Stimulated activated CD4-positive, alpha-beta T cell treated with anti-CD3 and anti-CD28 coated beads, TNF-alpha, amount 100 ng/mL, for 4 hours (primary cell): ENCODE results near the gene DYNC2I2.
"Not testable (repeated sequence)": the region's sequence is repeated elsewhere in the genome, so short reads cannot be mapped to it uniquely, and the experiment has no call there.

Experiments
- DNase-seq, 3 experiments: peaks; one replicate each; pipeline ENCODE4 v3.0.0-alpha.2; 2020; ENCODE audit warnings: low read depth in 3 of 3

The DYNC2I2 gene

DNA sequence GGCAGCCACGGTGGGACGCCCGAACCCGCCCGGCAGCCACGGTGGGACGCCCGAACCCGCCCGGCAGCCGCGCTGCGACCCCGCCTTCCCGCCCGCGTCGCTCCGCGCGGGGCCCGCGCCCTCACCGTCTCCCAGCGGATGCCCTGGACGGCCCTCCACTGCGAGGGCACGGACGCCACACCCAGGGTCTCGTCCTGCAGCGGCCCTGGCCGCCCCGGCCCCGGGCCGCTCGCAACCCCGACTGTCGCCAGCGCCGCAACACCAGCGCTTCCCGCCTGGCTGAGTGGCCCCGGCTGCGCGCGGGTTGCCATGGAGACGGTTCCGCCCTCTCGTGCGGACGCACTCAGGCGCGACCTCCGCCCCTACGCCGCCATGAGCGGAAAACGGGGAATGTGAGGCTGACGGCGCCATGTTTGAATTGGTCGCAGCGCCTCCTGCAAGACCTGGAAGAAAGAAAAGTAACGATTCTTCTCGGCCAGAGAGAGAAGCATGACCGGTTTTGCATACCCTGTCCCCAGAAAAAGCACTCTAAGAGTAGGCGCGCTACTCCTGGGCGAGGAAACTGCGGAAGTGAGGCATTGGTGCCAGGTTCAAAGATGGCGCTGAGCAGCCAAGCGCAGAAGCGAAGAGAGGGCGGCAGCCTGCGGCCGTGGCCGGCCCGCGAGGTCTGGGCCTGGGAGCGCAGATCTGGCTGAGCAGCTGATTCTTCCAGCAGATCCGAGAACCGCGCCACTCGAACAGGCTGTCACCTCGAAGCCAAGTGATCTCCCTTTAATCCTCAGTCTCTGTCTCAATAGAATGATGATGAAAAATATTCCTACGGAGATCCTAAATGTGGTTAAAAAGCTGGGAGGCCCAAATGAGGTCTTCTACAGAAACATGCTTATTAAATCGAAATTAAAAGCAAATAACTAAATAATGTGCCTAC is at the start of gene DYNC2I2:
Gene DYNC2I2 (minus strand): TSS at position 432 of the 928 bp plus-strand sequence. CDS start 121 bp downstream, at position 311.
- DNase-seq: peak; percentile 92 to 96 (median 95)

DNA sequence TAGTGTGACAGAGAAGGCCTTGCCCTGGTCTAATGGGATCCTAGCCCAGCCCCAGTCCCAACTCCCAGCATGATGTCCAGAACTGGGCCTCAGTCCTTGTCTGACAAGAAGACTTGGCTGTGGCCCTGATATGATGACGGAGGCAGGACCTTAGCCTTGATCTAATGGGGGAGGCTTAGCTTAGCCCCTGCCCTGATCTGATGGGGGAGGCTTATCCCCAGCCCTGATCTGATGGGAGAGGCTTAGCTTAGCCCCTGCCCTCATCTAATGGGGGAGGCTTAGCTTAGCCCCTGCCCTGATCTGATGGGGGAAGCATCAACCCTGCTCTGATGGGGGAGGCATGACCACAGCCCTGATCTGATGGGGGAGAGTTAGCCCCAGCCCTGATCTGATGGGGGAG is 49.4 kb upstream of the DYNC2I2 start:
- no peak for DNase-seq

DNA sequence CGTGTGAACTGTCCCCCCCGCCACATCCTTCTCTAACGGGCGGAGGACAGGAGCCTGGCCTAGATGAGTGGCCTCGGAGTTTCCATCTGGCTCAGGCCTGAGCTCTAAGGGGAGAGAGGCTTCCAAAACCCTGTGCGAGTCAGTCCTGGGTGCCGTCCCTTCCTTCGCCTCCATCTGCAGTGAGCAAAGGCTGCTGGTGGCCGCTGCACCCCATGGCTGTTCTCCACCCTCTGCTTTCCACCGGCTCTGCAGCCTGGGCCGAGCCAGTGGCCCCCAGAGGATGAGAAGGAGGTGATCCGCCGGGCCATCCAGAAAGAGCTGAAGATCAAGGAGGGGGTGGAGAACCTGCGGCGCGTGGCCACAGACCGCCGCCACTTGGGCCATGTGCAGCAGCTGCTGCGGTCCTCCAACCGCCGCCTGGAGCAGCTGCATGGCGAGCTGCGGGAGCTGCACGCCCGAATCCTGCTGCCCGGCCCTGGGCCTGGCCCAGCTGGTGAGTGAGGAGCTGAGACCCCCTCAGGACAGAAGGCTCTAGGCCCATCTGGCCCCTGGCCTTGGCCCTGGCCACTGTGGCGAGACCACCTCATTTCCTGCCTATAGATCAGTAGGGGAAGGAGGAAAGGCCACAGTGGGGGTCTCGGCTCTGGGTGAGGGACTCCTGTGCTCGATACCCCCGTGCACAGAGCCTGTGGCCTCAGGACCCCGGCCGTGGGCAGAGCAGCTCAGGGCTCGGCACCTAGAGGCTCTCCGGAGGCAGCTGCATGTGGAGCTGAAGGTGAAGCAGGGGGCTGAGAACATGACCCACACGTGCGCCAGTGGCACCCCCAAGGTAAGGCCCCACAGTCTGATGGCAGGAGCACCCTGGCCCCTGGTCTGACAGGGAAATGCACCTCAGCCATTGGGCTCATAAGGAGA is 48.7 kb upstream of the DYNC2I2 start:
- DNase-seq: no peak

DNA sequence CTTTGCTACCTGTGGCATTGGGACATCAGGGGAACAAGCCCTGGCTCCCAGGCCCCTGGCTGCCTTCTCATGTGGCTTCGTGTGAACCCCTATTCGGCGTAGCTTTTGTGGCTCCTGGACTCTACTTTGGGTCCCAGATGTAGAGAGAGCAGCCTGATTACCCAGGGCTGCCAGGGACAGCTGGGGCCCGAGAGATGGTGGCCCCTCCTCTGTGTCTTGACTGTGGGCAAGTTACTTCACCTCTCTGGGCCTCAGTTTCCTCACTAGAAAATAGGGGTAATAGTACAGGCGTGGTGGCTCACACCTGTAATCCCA is 47.7 kb upstream of the DYNC2I2 start:
- DNase-seq: no peak

DNA sequence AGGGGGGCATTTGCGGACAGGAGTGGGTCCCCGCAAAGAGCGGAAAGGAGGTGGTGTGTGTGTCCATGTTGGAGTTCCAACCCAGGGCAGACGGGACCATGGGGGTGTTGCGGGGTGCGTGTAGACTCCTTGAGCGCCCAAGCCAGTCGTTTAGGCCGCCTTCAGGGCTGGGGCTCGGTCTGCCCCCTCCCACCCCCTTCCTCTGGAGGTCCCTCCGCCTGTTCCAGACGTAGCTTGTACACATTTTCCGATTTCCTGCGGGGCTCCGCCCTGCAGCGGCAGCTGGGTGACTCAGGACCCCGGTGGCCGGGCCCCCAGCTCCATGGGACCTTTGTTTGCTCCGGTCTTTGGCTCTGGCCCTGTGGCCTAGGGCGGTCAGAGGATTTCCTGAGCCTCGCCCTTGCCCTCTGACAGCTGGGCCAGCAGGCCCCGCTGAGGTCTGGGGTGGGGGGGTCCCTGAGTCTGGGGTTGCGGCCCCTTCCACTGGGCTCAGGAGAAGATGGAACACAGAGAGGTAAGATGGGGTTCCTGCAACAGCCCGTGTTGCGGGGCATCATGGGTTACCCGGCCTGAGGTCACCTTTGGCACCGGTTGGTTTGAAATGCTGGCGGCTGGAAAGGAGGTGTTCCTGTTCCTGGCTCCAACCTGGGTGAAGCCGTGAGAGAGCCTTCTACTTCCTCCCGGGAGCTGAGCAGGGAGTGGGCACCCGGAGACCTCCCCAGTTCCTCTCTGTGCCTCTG is 47.1 kb upstream of the DYNC2I2 start:
- no peak for DNase-seq

DNA sequence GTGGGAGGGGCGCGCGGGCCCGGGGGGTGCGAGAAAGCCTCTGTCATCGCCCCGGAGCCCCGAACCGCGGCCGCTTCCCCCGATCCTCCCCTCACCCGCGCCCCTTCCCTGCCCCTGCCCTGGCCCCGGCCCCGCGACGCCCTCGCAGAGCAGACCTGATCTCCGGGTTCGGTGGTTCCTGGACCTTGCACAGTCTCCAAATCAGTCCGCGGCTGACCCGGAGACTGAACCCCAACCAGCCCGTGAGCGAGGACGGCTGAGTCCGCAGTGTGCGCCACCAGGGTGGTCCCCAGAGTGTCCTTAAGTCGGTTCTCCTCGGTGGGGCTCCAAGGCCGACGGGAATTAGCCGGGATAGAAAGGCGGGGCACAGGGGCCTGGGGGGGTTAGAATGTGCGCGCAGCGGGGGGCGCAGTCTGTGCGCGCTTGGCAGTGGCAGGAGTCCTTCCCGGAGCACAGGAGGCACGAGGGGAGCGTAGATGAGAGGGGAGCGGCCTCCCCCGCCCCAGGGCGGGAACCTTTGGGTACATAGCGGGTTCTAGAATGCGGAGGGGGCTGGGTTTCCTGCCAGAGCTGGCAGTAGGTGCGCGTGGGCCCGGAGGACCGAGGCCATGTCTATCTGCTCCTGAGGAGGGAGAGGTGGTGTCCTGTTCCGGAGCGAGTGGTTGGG is 46.4 kb upstream of the DYNC2I2 start:
- no peak for DNase-seq

DNA sequence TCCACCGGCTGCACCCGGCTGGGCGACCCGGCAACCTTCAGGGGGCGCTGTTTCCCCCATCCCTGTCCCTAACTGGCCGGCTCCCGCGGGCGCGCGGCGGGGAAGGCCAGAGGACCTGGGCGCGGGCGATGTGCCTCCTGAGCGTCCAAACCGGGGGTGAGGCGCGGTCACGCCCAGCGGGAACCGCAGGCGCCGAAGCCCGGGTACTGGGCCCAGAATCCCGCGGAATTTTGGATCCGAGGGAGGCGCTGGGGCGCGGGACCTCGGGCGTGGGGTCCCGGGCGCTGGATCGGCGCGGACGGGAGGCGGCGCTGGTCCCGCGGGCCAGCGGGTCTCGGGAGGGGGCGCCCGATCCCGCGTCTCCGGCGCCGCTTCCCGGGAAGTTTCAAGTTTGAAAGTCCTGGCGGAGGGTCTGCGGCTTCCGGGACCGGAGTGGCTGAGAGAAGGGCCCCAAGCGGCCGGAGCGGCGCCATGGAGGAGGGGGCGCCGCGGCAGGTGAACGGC is 45.9 kb upstream of the DYNC2I2 start, which contains the start of gene PKN3:
Gene PKN3 (plus strand): TSS at position 59 of the 504 bp plus-strand sequence. CDS start 413 bp downstream, at position 472.
- DNase-seq: peak; percentile 63 to 91 (median 72)

DNA sequence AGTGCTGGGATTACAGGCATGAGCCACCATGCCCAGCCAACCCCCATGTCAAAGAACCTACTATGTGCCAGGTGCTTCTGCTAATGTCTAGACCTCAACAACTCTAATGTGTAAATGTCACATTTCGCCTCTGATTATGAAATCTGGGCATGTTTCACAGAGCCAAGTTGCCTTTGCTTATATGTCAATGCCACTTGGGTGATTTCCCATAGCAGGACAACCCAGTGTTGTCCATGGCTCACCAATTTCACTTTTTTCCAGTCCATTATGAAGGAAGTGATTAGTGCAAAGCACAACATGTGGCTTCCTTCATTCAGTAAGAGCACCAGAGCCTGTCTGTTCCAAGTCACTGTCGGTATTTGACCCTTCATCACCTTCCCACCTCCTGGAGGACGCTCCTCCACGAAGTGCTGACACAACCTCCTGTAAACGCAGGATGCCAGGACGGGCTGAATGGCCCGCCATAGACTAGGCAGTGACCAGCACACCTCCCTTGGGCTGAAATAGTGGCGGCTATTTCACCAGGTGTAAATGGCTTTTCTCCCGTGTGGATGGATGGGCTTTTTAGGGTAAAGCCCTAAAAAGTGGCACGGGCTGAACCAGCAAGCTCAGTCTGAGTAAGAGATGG is 44.7 kb upstream of the DYNC2I2 start:
- DNase-seq: no peak

DNA sequence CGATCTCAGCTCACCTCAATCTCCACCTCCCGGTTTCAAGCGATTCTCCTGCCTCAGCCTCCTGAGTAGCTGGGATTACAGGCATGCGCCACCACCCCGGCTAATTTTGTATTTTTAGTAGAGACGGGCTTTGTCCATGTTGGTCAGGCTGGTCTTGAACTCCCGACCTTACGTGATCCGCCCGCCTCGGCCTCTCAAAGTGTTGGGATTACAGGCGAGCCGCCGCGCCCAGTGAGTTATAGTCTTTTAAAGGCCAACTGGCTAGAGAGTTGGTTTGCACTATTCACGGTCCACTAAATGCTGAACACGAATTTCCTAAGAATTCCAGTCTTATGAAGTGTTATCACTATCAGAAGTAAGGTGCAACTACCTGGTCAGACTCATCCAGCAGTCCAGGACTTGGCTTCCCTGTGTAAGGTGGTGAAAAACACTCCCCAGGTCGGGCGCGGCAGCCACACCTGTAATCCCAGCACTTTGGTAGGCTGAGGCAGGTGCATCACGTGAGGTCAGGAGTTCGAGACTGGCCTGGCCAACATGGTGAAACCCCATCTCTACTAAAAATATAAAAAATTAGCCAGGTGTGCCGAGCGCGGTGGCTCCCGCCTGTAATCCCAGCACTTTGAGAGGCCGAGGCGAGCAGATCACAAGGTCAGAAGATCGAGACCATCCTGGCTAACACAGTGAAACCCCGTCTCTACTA is 42.6 kb upstream of the DYNC2I2 start:
- DNase-seq: not testable (repeated sequence)

DNA sequence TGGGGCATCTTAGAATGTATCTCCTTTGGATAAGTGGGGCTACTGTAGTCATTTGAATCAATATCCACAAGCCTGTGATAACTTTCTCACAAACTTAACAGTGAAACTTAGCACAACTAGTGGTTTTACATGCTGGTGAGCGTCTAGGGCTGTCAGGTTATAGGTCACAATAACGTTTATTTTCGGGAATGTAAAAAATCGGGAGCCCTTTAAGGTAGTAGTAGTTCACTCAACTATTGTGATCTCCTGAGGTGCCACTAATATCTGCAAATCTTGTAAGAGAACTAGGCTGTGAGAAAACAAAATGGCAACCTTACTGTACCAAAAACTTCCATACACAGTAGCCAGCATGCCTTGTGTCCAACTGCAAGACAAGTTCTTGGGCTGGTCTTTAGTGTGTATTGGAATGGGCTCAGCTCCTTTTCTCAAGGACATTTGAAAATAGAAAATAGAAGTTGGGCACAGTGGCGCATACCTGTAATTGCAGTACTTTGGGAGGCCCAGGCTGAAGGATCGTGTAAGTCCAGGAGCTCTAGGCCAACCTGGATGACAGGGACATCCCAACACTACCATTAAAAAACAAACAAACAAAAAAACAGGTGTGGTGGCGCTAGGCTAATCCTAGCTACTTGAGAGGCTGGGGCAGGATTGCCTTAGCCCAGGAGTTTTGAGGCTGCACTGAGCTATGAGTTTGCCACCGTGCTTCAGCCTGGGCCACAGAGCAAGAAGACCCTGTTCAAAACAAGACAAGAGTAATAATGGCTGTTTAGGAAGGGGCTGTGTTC is 40.5 kb upstream of the DYNC2I2 start:
- no peak for DNase-seq

DNA sequence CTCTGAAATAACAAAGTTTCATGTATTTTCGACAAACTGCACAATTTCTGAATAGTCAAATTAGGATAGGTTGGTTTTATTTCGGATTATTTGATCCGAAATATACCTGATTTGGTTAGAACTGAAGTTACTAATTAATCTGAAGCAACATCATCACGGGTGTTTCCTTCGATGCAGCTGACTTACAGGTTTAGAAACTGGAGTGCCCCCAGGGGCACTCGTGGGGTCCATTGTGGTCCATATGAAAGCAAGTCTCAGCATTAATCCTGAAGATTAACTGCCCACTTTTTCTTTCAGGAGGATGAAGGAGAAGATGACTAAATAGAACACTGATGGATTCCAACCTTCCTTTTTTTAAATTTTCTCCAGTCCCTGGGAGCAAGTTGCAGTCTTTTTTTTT is 37.7 kb upstream of the DYNC2I2 start:
- no peak for DNase-seq

DNA sequence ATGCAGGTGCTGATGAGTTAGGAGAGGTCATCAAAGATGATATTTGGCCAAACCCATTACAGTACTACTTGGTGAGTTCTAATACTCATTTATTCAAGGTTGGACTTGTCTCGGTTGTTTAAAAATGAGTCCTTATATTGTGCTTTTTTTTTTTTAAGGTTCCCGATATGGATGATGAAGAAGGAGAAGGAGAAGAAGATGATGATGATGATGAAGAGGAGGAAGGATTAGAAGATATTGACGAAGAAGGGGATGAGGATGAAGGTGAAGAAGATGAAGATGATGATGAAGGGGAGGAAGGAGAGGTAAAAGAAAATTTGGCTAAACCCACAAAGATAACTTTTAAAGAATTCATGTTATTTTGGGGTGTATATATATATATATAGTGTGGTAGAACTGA is 37.1 kb upstream of the DYNC2I2 start:
- not testable (repeated sequence) for DNase-seq

DNA sequence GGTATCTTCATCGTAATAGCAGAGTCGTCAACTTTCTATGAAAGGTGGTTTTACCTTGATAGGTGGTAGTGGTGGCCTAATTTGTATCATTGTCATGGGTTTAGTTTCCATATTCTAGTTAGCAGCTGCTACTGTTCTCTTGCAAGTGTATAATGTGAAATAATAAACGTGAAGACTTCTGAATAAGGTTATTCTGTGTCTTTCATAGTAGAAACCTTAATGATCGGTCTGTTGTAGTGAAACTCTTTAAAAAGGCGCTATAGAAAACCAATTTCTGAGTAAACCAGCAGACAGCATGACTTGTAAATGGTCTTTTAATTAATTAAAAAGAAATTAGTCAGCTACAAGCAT is 34.0 kb upstream of the DYNC2I2 start:
- DNase-seq: no peak

DNA sequence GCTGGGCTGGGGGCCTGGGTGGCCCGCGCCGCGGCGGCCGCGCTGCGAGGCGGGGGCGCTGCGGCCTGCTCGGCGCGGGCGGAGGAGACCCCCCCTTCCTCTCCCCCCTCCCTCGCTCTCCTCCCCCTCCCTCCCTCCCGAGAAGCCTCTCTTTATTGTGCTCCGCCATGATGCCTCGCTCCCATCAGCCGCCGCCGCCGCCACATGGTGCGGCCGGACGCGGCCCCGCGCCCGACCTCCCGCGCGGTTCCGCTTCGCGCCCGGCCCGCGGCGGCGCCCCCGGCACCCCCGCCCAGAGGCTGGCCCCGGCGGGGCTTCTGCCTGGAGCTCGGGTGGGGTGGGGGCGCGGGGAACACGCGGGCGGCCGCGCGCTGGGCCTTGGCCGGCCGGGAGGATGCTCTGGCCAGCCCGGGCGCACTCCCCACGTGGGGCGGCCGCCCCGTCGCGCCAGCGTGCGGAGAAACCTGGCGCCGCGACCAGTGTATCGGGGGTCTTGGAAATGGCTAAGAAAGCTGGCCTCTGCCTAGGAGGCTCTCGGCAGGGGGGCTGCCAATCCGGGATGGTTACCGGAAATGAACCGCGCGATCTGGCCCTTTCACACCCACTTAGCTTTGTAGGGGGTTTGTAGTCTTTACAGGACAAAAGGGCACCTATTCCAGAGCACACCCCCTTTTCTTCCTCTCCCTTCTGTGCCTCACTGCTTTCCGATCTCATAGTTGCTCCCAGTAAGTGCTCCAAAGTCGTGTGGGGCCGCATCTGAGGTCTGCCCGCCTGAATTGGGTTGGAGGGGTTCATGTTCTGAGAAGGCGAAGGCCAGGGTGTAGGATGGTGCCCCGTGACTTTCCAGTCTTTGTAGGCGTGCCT is 33.4 kb upstream of the DYNC2I2 start:
- DNase-seq: peak in 1 of 3 experiments; percentile 46

DNA sequence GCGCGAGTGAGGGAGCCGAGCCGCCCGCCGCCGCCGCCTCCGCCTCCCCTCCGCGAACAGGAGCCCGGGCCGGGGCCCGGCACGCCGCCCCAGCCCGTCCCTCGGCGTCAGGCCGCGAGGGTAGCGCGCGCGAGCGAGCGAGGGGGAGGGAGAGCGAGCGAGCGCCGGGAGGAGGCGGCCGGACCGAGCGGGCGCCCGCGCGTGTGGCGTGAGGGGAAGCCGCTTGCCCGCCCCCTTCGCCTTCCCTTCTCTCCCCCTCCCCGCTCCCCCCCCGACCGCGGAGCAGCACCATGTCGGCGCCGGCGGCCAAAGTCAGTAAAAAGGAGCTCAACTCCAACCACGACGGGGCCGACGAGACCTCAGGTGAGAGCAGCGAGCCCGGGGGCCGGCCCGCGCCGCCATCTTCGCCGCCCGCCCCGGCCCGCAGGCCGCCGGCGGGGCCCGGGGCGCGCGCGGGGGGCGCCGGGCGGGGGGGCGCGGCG is 32.7 kb upstream of the DYNC2I2 start:
- DNase-seq: peak in 1 of 3 experiments; percentile 64

DNA sequence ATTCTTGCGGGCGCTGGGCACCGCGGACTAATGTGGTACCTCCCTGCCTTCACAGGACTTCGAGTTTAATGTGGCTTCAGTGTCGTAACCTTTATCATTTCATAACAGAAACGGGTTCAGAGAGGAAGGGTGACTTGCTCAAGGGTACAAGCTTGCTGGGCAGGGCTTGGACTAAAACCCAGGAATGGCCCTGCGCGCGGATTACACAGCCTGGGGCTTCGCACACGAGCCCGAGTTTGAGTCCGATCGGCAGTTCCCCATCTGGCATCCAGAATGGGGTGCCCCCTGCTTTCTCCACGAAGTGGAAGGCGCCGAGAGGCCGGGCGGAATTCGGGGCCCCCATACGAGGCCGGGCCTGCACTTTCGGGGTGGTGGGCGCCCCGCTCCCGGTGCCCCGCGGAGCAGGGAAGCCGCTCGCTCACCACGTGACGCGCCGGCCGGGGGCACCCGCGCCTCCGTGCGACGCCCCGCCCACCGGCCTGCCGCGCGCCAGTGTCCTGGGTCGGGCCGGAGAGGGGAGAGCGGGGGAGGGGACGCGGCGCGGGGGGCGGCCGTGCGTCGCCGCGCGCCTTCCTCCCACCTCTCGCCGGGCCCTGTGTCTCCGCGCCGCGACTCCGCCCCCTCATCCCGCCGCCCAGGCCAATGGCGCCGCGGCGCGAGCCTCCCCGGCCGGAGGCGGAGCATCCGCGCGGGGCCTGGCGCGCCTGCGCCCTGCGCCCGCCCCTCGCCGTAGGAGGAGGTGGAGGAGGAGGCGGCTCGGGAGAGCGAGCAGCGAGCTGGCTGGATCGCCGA is 32.0 kb upstream of the DYNC2I2 start, which contains the start of gene SET:
Gene SET (plus strand): TSS at position 722 of the 792 bp plus-strand sequence. CDS start 361 bp downstream, outside the sequence.
- peak; percentile 85 to 87 (median 87) for DNase-seq

DNA sequence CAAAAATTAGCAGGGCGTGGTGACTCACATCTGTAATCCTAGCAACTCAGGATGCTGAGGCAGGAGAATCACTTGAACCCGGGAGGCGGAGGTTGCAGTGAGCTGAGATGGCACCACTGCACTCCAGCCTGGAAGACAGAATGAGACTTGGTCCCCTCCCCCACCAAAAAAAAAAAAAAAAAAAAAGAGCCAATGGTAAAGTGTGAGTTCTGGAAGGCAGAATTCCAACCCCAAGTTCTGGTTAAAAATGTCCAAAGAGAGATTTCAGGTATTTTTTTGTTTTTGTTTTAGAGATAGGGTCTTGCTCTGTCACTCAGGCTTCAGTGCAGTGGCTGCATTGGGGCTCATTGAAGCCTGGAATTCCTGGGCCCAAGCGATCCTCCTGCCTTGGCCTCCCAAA is 30.8 kb upstream of the DYNC2I2 start:
- DNase-seq: no peak
